ENCODE measurements around the gene SULT1A2. TPM values are rescaled to one million over a fixed set of nuclear protein-coding genes. Genes with fewer than 3 reads are reported as not detected.
"Not testable (repeated sequence)": the region's sequence is repeated elsewhere in the genome, so short reads cannot be mapped to it uniquely, and the experiment has no call there.

Gene SULT1A2
- total RNA-seq, 1 donor from 2014 or later = not detected

- Mint-ChIP-seq H3K4me3 (no peak overlapping the region), H3K9me3 (no peaks in the 10 kb centered on the region), H3K36me3 (ENCODE audit: low read depth) (no peaks in the 10 kb centered on the region), H3K27ac (ENCODE audit: unreplicated experiment) (peak overlapping the region; percentile 44), H3K27me3 (ENCODE audit: low read depth) (no peaks in the 10 kb centered on the region), H3K4me1 (peaks cover 21% of the 10 kb centered on the region)
- TF ChIP-seq CTCF (conservative IDR thresholded peaks at IDR 0.05) = no peak
- no peak for DNase-seq (ENCODE audit: low read depth, low spot score)
These were observed 24.8 kb upstream of the SULT1A2 start for GRCh38 chr16:28621481-28622155.

GRCh38 chr16:28620316-28620715 lies 23.5 kb upstream of the SULT1A2 start:
- H3K36me3 Mint-ChIP-seq (ENCODE audit: low read depth); H3K27me3 Mint-ChIP-seq (ENCODE audit: low read depth); H3K9me3 Mint-ChIP-seq; H3K27ac Mint-ChIP-seq (ENCODE audit: unreplicated experiment); DNase-seq (ENCODE audit: low read depth, low spot score); H3K4me3 Mint-ChIP-seq: not testable (repeated sequence)
- peaks cover 21% of the 10 kb centered on the region for H3K4me1 Mint-ChIP-seq

GRCh38 chr16:28617874-28618273 lies 21.0 kb upstream of the SULT1A2 start:
- Mint-ChIP-seq H3K4me1 (peaks cover 21% of the 10 kb centered on the region), H3K4me3 (no peak overlapping the region), H3K9me3 (no peaks in the 10 kb centered on the region), H3K27me3 (ENCODE audit: low read depth) (no peaks in the 10 kb centered on the region), H3K36me3 (ENCODE audit: low read depth) (no peaks in the 10 kb centered on the region), H3K27ac (ENCODE audit: unreplicated experiment) (no peak overlapping the region)
- TF ChIP-seq CTCF (conservative IDR thresholded peaks at IDR 0.05) = no peak
- DNase-seq (ENCODE audit: low read depth, low spot score) = no peak

GRCh38 chr16:28616636-28617035 lies 19.8 kb upstream of the SULT1A2 start:
- Mint-ChIP-seq H3K4me1 (peaks cover 15% of the 10 kb centered on the region), H3K36me3 (ENCODE audit: low read depth) (no peaks in the 10 kb centered on the region), H3K9me3 (no peaks in the 10 kb centered on the region), H3K27ac (ENCODE audit: unreplicated experiment) (no peak overlapping the region), H3K27me3 (ENCODE audit: low read depth) (no peaks in the 10 kb centered on the region), H3K4me3 (no peak overlapping the region)
- no peak for DNase-seq (ENCODE audit: low read depth, low spot score)
- TF ChIP-seq CTCF (conservative IDR thresholded peaks at IDR 0.05) = no peak

GRCh38 chr16:28616224-28616577 lies 19.4 kb upstream of the SULT1A2 start:
- H3K27me3 Mint-ChIP-seq (ENCODE audit: low read depth); H3K36me3 Mint-ChIP-seq (ENCODE audit: low read depth); H3K9me3 Mint-ChIP-seq; H3K4me3 Mint-ChIP-seq; H3K27ac Mint-ChIP-seq (ENCODE audit: unreplicated experiment); DNase-seq (ENCODE audit: low read depth, low spot score): not testable (repeated sequence)
- H3K4me1 Mint-ChIP-seq = peaks cover 10% of the 10 kb centered on the region

GRCh38 chr16:28615486-28616223 lies 18.8 kb upstream of the SULT1A2 start:
- not testable (repeated sequence) for H3K9me3 Mint-ChIP-seq; H3K27ac Mint-ChIP-seq (ENCODE audit: unreplicated experiment); H3K27me3 Mint-ChIP-seq (ENCODE audit: low read depth); H3K4me1 Mint-ChIP-seq; H3K4me3 Mint-ChIP-seq; H3K36me3 Mint-ChIP-seq (ENCODE audit: low read depth)
- peak; percentile 76 for TF ChIP-seq CTCF (conservative IDR thresholded peaks at IDR 0.05)
- DNase-seq (ENCODE audit: low read depth, low spot score) = peak; percentile 56

- H3K36me3 Mint-ChIP-seq (ENCODE audit: low read depth); H3K27me3 Mint-ChIP-seq (ENCODE audit: low read depth); H3K27ac Mint-ChIP-seq (ENCODE audit: unreplicated experiment); H3K4me1 Mint-ChIP-seq; DNase-seq (ENCODE audit: low read depth, low spot score); H3K9me3 Mint-ChIP-seq; H3K4me3 Mint-ChIP-seq: not testable (repeated sequence)
These were observed 17.7 kb upstream of the SULT1A2 start for GRCh38 chr16:28614561-28614960.

GRCh38 chr16:28613912-28614311 lies 17.1 kb upstream of the SULT1A2 start:
- H3K27ac Mint-ChIP-seq (ENCODE audit: unreplicated experiment); H3K27me3 Mint-ChIP-seq (ENCODE audit: low read depth): not testable (repeated sequence)

GRCh38 chr16:28612359-28613280 lies 15.8 kb upstream of the SULT1A2 start:
- not testable (repeated sequence) for H3K4me1 Mint-ChIP-seq; H3K27ac Mint-ChIP-seq (ENCODE audit: unreplicated experiment)

More at GRCh38 chr16:28613912-28614311, 17.1 kb upstream of the SULT1A2 start:
- not testable (repeated sequence) for H3K4me3 Mint-ChIP-seq; H3K36me3 Mint-ChIP-seq (ENCODE audit: low read depth); H3K4me1 Mint-ChIP-seq; DNase-seq (ENCODE audit: low read depth, low spot score); H3K9me3 Mint-ChIP-seq

More at GRCh38 chr16:28612359-28613280, 15.8 kb upstream of the SULT1A2 start:
- not testable (repeated sequence) for H3K4me3 Mint-ChIP-seq; H3K27me3 Mint-ChIP-seq (ENCODE audit: low read depth); DNase-seq (ENCODE audit: low read depth, low spot score); H3K9me3 Mint-ChIP-seq; H3K36me3 Mint-ChIP-seq (ENCODE audit: low read depth)

Data from neural crest cell (in vitro differentiated cells).